ENCODE results near the gene PHF21A.

The PHF21A gene

GRCh38 chr11:46134540-46134939 lies 13.3 kb upstream of the PHF21A start:
- Histone ChIP-seq H3K79me2 (ENCODE audit: low read length) (no peaks in the 10 kb centered on the region), H3K27ac (ENCODE audit: low read length) (no peak overlapping the region), H3K9ac (ENCODE audit: low read length) (no peak overlapping the region), H3K36me3 (replicated peaks; ENCODE audit: low read depth, low read length) (no peaks in the 10 kb centered on the region), H3K9me3 (ENCODE audit: insufficient read depth, low read length) (no peaks in the 10 kb centered on the region), H4K20me1 (ENCODE audit: insufficient read depth, low read length) (no peaks in the 10 kb centered on the region), H3K4me3 (ENCODE audit: low read length) (no peak overlapping the region), H3K4me1 (ENCODE audit: low read length) (no peaks in the 10 kb centered on the region), H3K4me2 (ENCODE audit: low read length) (no peak overlapping the region), H2AFZ (ENCODE audit: low read depth, low read length) (no peak overlapping the region), H3K27me3 (ENCODE audit: low read depth, low read length) (peaks cover 52% of the 10 kb centered on the region)
- TF ChIP-seq CTCF (IDR thresholded peaks at IDR 0.05; ENCODE audit: low read depth, low read length) (no peak), EZH2phosphoT487 (IDR thresholded peaks at IDR 0.05; ENCODE audit: low read depth) (no peak)

GRCh38 chr11:46134061-46134460 lies 12.8 kb upstream of the PHF21A start:
- Histone ChIP-seq H3K79me2 (ENCODE audit: low read length) (no peaks in the 10 kb centered on the region), H3K36me3 (replicated peaks; ENCODE audit: low read depth, low read length) (no peaks in the 10 kb centered on the region), H3K4me1 (ENCODE audit: low read length) (no peaks in the 10 kb centered on the region), H4K20me1 (ENCODE audit: insufficient read depth, low read length) (no peaks in the 10 kb centered on the region), H3K27ac (ENCODE audit: low read length) (no peak overlapping the region), H3K4me2 (ENCODE audit: low read length) (no peak overlapping the region), H3K9me3 (ENCODE audit: insufficient read depth, low read length) (no peaks in the 10 kb centered on the region), H3K27me3 (ENCODE audit: low read depth, low read length) (peaks cover 48% of the 10 kb centered on the region), H3K4me3 (ENCODE audit: low read length) (no peak overlapping the region), H2AFZ (ENCODE audit: low read depth, low read length) (no peak overlapping the region), H3K9ac (ENCODE audit: low read length) (no peak overlapping the region)
- no peak for TF ChIP-seq EZH2phosphoT487 (IDR thresholded peaks at IDR 0.05; ENCODE audit: low read depth)
- no peak for TF ChIP-seq CTCF (IDR thresholded peaks at IDR 0.05; ENCODE audit: low read depth, low read length)

- no peaks in the 10 kb centered on the region for H4K20me1 ChIP-seq (ENCODE audit: insufficient read depth, low read length)
- H3K4me3 ChIP-seq (ENCODE audit: low read length) = no peak overlapping the region
- no peak overlapping the region for H3K9ac ChIP-seq (ENCODE audit: low read length)
- no peaks in the 10 kb centered on the region for H3K9me3 ChIP-seq (ENCODE audit: insufficient read depth, low read length)
- no peaks in the 10 kb centered on the region for H3K36me3 ChIP-seq (replicated peaks; ENCODE audit: low read depth, low read length)
- no peak for TF ChIP-seq EZH2phosphoT487 (IDR thresholded peaks at IDR 0.05; ENCODE audit: low read depth)
- no peaks in the 10 kb centered on the region for H3K79me2 ChIP-seq (ENCODE audit: low read length)
- no peaks in the 10 kb centered on the region for H3K4me1 ChIP-seq (ENCODE audit: low read length)
- no peak overlapping the region for H2AFZ ChIP-seq (ENCODE audit: low read depth, low read length)
- no peak overlapping the region for H3K4me2 ChIP-seq (ENCODE audit: low read length)
- H3K27me3 ChIP-seq (ENCODE audit: low read depth, low read length) = peaks cover 46% of the 10 kb centered on the region
- no peak overlapping the region for H3K27ac ChIP-seq (ENCODE audit: low read length)
Observed at GRCh38 chr11:46133119-46133518, 11.9 kb upstream of the PHF21A start.

GRCh38 chr11:46130286-46130940 lies 9.2 kb upstream of the PHF21A start:
- H2AFZ ChIP-seq (ENCODE audit: low read depth, low read length) = no peak overlapping the region
- no peaks in the 10 kb centered on the region for H3K36me3 ChIP-seq (replicated peaks; ENCODE audit: low read depth, low read length)
- no peaks in the 10 kb centered on the region for H3K79me2 ChIP-seq (ENCODE audit: low read length)
- H3K4me3 ChIP-seq (ENCODE audit: low read length) = no peak overlapping the region
- no peak for TF ChIP-seq CTCF (IDR thresholded peaks at IDR 0.05; ENCODE audit: low read depth, low read length)
- TF ChIP-seq EZH2phosphoT487 (IDR thresholded peaks at IDR 0.05; ENCODE audit: low read depth) = no peak
- H3K27me3 ChIP-seq (ENCODE audit: low read depth, low read length) = peaks cover 24% of the 10 kb centered on the region
- no peaks in the 10 kb centered on the region for H4K20me1 ChIP-seq (ENCODE audit: insufficient read depth, low read length)
- H3K27ac ChIP-seq (ENCODE audit: low read length) = no peak overlapping the region
- 0 out of 2 replicates have a peak, but pooled peaks cover 5% of the 10 kb centered on the region for H3K4me1 ChIP-seq (ENCODE audit: low read length)
- H3K9me3 ChIP-seq (ENCODE audit: insufficient read depth, low read length) = no peaks in the 10 kb centered on the region
- no peak overlapping the region for H3K4me2 ChIP-seq (ENCODE audit: low read length)
- H3K9ac ChIP-seq (ENCODE audit: low read length) = no peak overlapping the region

Measured in OCI-LY3 (cell line).